Measurements from ENCODE around the gene SPATA2.
A peak's percentile ranks its signal among the peaks of the same experiment; 100 is the strongest.

Gene SPATA2

DNA sequence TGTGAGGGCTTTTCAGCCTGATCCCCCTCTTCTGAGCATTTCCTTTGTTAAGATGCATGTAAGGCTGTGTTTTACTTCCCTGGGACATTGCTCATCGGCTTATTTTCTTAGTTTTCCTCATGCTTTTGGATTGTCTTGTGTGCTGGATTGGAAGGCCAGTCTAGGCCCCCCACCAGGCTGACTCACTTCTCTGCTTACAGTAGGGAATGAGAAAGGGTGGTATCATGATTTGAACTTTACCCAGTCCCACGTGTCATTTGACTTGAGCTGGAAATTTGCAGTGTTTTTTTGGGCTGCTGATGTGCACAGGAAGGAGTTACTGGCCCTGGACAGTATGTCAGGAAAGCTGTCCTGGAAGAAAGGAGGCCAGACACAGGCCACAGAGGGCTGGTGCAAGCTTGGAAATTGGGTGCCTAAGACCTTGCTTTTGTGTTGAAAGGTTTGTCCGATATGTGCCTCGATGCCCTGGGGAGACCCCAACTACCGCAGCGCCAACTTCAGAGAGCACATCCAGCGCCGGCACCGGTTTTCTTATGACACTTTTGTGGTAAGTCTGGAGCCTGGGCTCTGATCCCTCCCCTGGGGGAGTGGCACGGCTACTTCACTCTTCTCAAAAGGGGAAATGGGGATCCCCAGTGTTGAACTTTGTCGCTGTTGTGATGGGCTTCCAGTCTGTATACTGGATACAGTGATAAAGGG is 33.6 kb upstream of the SPATA2 start:
- peak; percentile 66 for DNase-seq (ENCODE audit: low read depth)
- TF ChIP-seq, protein P1, sequence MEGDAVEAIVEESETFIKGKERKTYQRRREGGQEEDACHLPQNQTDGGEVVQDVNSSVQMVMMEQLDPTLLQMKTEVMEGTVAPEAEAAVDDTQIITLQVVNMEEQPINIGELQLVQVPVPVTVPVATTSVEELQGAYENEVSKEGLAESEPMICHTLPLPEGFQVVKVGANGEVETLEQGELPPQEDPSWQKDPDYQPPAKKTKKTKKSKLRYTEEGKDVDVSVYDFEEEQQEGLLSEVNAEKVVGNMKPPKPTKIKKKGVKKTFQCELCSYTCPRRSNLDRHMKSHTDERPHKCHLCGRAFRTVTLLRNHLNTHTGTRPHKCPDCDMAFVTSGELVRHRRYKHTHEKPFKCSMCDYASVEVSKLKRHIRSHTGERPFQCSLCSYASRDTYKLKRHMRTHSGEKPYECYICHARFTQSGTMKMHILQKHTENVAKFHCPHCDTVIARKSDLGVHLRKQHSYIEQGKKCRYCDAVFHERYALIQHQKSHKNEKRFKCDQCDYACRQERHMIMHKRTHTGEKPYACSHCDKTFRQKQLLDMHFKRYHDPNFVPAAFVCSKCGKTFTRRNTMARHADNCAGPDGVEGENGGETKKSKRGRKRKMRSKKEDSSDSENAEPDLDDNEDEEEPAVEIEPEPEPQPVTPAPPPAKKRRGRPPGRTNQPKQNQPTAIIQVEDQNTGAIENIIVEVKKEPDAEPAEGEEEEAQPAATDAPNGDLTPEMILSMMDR (IDR thresholded peaks at IDR 0.05; ENCODE audit: low read length, missing control alignments), result no peak
- H3K4me3 ChIP-seq (replicated peaks; ENCODE audit: low read depth, low read length), result no peak overlapping the region

DNA sequence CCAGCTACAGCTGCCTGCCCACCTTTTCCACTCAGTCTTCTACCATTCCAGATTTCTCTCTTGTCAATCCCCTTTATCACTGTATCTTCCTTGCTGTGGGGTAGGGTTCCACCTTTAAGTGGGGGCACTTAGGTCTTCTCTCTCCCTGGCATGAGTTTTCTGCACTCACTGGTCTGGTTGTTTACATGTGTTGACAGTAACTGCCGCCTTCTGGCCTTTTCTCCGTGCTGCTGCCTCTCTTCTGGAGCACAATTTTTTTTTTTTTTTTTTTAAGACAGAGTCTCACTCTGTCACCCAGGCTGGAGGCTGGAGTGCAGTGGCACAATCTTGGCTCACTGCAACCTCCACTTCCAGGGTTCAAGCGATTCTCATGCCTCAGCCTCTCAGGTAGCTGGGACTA is 32.8 kb upstream of the SPATA2 start:
- H3K4me3 ChIP-seq (replicated peaks; ENCODE audit: low read depth, low read length), result no peak overlapping the region
- TF ChIP-seq, protein P1 (IDR thresholded peaks at IDR 0.05; ENCODE audit: low read length, missing control alignments), result no peak
- no peak for DNase-seq (ENCODE audit: low read depth)

GRCh38 chr20:49945701-49946477 is 30.6 kb upstream of the SPATA2 start:
- H3K4me3 ChIP-seq (replicated peaks; ENCODE audit: low read depth, low read length), result no peak overlapping the region
- TF ChIP-seq, protein P1 (IDR thresholded peaks at IDR 0.05; ENCODE audit: low read length, missing control alignments), result no peak
- no peak for DNase-seq (ENCODE audit: low read depth)

DNA sequence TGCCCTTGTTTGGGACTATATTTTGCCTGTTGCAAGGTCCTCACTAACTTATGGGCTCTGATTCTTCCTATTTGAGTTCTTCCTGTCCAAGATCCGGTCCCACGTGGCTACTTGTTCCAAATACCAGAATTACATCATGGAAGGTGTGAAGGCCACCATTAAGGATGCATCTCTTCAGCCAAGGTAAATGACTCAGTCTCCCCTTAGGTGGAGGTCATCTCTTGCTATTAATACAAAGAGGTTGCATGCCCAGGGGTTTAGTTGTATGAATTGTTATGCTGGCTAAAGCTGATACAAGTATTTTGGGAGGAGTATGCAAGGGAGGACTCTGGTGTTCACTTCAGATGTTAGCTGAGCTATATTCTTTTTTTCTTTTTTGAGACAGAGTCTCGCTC is 30.0 kb upstream of the SPATA2 start:
- DNase-seq (ENCODE audit: low read depth), result no peak
- no peak overlapping the region for H3K4me3 ChIP-seq (replicated peaks; ENCODE audit: low read depth, low read length)
- TF ChIP-seq, protein P1 (IDR thresholded peaks at IDR 0.05; ENCODE audit: low read length, missing control alignments), result no peak

DNA sequence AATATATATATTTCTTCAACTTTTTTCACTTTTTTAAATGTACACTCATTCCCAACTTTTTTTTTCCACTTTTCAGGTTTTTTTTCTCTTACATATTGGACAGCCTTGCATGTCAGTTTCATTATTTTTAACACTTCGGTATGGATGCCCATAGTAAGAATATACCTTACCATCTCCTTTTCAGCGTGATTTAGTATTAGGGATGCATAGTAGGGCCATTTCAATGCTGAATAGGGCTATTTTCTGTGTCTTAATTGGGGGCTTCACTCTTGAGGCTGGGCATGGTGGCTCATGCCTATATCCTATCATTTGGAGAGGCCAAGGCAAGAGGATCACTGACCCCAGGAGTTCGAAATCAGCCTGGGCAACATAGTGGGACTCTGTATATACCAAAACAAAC is 27.6 kb upstream of the SPATA2 start:
- no peak overlapping the region for H3K4me3 ChIP-seq (replicated peaks; ENCODE audit: low read depth, low read length)
- DNase-seq (ENCODE audit: low read depth), result no peak
- TF ChIP-seq, protein P1 (IDR thresholded peaks at IDR 0.05; ENCODE audit: low read length, missing control alignments), result no peak

- no peak overlapping the region for H3K4me3 ChIP-seq (replicated peaks; ENCODE audit: low read depth, low read length)
- TF ChIP-seq, protein P1 (IDR thresholded peaks at IDR 0.05; ENCODE audit: low read length, missing control alignments), result no peak
- DNase-seq (ENCODE audit: low read depth), result no peak
Measured at GRCh38 chr20:49942303-49942702, 27.0 kb upstream of the SPATA2 start.

All from fibroblast of pulmonary artery (primary cell).